ENCODE results near the gene PAX8.

PAX8 gene

GRCh38 chr2:113219889-113220641 lies 58.7 kb downstream of the PAX8 start:
- H3K9ac ChIP-seq (ENCODE audit: insufficient read length, low read depth): no peak overlapping the region
- no peaks in the 10 kb centered on the region for H3K27me3 ChIP-seq (ENCODE audit: insufficient read depth, insufficient read length)
- H3K4me1 ChIP-seq (ENCODE audit: insufficient read depth, insufficient read length): peaks cover 8% of the 10 kb centered on the region
- H3K9me3 ChIP-seq (ENCODE audit: insufficient read depth, low read length): no peaks in the 10 kb centered on the region
- H3K4me3 ChIP-seq (ENCODE audit: insufficient read length, low read depth): no peak overlapping the region
- H3K36me3 ChIP-seq (ENCODE audit: insufficient read depth, insufficient read length, low read length): no peaks in the 10 kb centered on the region
- DNase-seq (ENCODE audit: low read depth, low spot score): no peak
- TF ChIP-seq YY1 (IDR thresholded peaks at IDR 0.05; ENCODE audit: insufficient read depth, insufficient read length) (no peak), ZNF274 (IDR thresholded peaks at IDR 0.05; ENCODE audit: low read depth, low read length) (no peak), SUZ12 (IDR thresholded peaks at IDR 0.05; ENCODE audit: extremely low read depth, insufficient read depth, insufficient read length) (no peak)

GRCh38 chr2:113219525-113219888 lies 59.2 kb downstream of the PAX8 start:
- H3K4me1 ChIP-seq (ENCODE audit: insufficient read depth, insufficient read length): peaks cover 8% of the 10 kb centered on the region
- H3K27me3 ChIP-seq (ENCODE audit: insufficient read depth, insufficient read length): no peaks in the 10 kb centered on the region
- H3K9me3 ChIP-seq (ENCODE audit: insufficient read depth, low read length): no peaks in the 10 kb centered on the region
- TF ChIP-seq SUZ12 (IDR thresholded peaks at IDR 0.05; ENCODE audit: extremely low read depth, insufficient read depth, insufficient read length) (no peak), YY1 (IDR thresholded peaks at IDR 0.05; ENCODE audit: insufficient read depth, insufficient read length) (no peak), ZNF274 (IDR thresholded peaks at IDR 0.05; ENCODE audit: low read depth, low read length) (no peak)
- no peak overlapping the region for H3K9ac ChIP-seq (ENCODE audit: insufficient read length, low read depth)
- DNase-seq (ENCODE audit: low read depth, low spot score): no peak
- no peaks in the 10 kb centered on the region for H3K36me3 ChIP-seq (ENCODE audit: insufficient read depth, insufficient read length, low read length)
- H3K4me3 ChIP-seq (ENCODE audit: insufficient read length, low read depth): no peak overlapping the region

- no peak overlapping the region for H3K4me3 ChIP-seq (ENCODE audit: insufficient read length, low read depth)
- peaks cover 8% of the 10 kb centered on the region for H3K4me1 ChIP-seq (ENCODE audit: insufficient read depth, insufficient read length)
- H3K9ac ChIP-seq (ENCODE audit: insufficient read length, low read depth): no peak overlapping the region
- DNase-seq (ENCODE audit: low read depth, low spot score): no peak
- TF ChIP-seq YY1 (IDR thresholded peaks at IDR 0.05; ENCODE audit: insufficient read depth, insufficient read length) (no peak), SUZ12 (IDR thresholded peaks at IDR 0.05; ENCODE audit: extremely low read depth, insufficient read depth, insufficient read length) (no peak), ZNF274 (IDR thresholded peaks at IDR 0.05; ENCODE audit: low read depth, low read length) (no peak)
- H3K9me3 ChIP-seq (ENCODE audit: insufficient read depth, low read length): no peaks in the 10 kb centered on the region
- H3K27me3 ChIP-seq (ENCODE audit: insufficient read depth, insufficient read length): no peaks in the 10 kb centered on the region
- no peaks in the 10 kb centered on the region for H3K36me3 ChIP-seq (ENCODE audit: insufficient read depth, insufficient read length, low read length)
These were observed 59.7 kb downstream of the PAX8 start for GRCh38 chr2:113219092-113219441.

GRCh38 chr2:113218283-113219091 lies 60.2 kb downstream of the PAX8 start:
- Histone ChIP-seq H3K4me3 (ENCODE audit: insufficient read length, low read depth) (no peak overlapping the region), H3K9ac (ENCODE audit: insufficient read length, low read depth) (no peak overlapping the region), H3K27me3 (ENCODE audit: insufficient read depth, insufficient read length) (no peaks in the 10 kb centered on the region), H3K9me3 (ENCODE audit: insufficient read depth, low read length) (no peaks in the 10 kb centered on the region), H3K4me1 (ENCODE audit: insufficient read depth, insufficient read length) (peaks cover 8% of the 10 kb centered on the region), H3K36me3 (ENCODE audit: insufficient read depth, insufficient read length, low read length) (no peaks in the 10 kb centered on the region)
- DNase-seq (ENCODE audit: low read depth, low spot score): no peak
- TF ChIP-seq SUZ12 (IDR thresholded peaks at IDR 0.05; ENCODE audit: extremely low read depth, insufficient read depth, insufficient read length) (no peak), ZNF274 (IDR thresholded peaks at IDR 0.05; ENCODE audit: low read depth, low read length) (no peak), YY1 (IDR thresholded peaks at IDR 0.05; ENCODE audit: insufficient read depth, insufficient read length) (no peak)

- H3K36me3 ChIP-seq (ENCODE audit: insufficient read depth, insufficient read length, low read length): no peaks in the 10 kb centered on the region
- no peaks in the 10 kb centered on the region for H3K9me3 ChIP-seq (ENCODE audit: insufficient read depth, low read length)
- H3K27me3 ChIP-seq (ENCODE audit: insufficient read depth, insufficient read length): no peaks in the 10 kb centered on the region
- TF ChIP-seq YY1 (IDR thresholded peaks at IDR 0.05; ENCODE audit: insufficient read depth, insufficient read length) (no peak), ZNF274 (IDR thresholded peaks at IDR 0.05; ENCODE audit: low read depth, low read length) (no peak), SUZ12 (IDR thresholded peaks at IDR 0.05; ENCODE audit: extremely low read depth, insufficient read depth, insufficient read length) (no peak)
- H3K4me1 ChIP-seq (ENCODE audit: insufficient read depth, insufficient read length): peaks cover 8% of the 10 kb centered on the region
- no peak overlapping the region for H3K9ac ChIP-seq (ENCODE audit: insufficient read length, low read depth)
- no peak for DNase-seq (ENCODE audit: low read depth, low spot score)
- no peak overlapping the region for H3K4me3 ChIP-seq (ENCODE audit: insufficient read length, low read depth)
These were observed 61.1 kb downstream of the PAX8 start for GRCh38 chr2:113217455-113218282.

GRCh38 chr2:113216891-113217454 lies 61.7 kb downstream of the PAX8 start:
- H3K9ac ChIP-seq (ENCODE audit: insufficient read length, low read depth): no peak overlapping the region
- no peak overlapping the region for H3K4me3 ChIP-seq (ENCODE audit: insufficient read length, low read depth)
- no peaks in the 10 kb centered on the region for H3K9me3 ChIP-seq (ENCODE audit: insufficient read depth, low read length)
- peaks cover 11% of the 10 kb centered on the region for H3K4me1 ChIP-seq (ENCODE audit: insufficient read depth, insufficient read length)
- H3K27me3 ChIP-seq (ENCODE audit: insufficient read depth, insufficient read length): no peaks in the 10 kb centered on the region
- TF ChIP-seq ZNF274 (IDR thresholded peaks at IDR 0.05; ENCODE audit: low read depth, low read length) (no peak), SUZ12 (IDR thresholded peaks at IDR 0.05; ENCODE audit: extremely low read depth, insufficient read depth, insufficient read length) (no peak), YY1 (IDR thresholded peaks at IDR 0.05; ENCODE audit: insufficient read depth, insufficient read length) (no peak)
- H3K36me3 ChIP-seq (ENCODE audit: insufficient read depth, insufficient read length, low read length): no peaks in the 10 kb centered on the region
- DNase-seq (ENCODE audit: low read depth, low spot score): no peak
